ENCODE measurements around the gene SUGCT.

SUGCT gene

DNA sequence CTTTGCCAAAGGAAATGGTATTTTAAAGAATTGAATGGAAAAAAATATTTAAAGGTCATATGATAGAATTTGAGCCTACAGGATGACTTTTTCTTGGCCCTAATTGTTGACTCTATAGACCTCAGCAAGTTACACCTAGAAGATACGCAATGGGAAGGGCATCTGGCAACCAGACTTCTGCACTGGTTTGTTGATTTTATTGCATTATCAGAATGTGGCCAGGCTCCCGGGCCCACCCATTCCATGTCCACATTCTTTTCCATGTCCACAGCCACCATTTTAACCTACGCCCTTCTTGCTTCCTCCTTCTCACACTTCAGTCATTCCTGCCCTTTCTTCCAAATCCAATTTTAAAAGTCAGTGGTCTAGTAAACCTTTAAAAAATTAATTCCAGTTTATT is 738.4 kb downstream of the SUGCT start:
- H3K9ac ChIP-seq (ENCODE audit: low read depth, low read length): no peak overlapping the region
- no peak overlapping the region for H3K4me3 ChIP-seq (ENCODE audit: low read depth, low read length)
- H3K4me1 ChIP-seq (ENCODE audit: control insufficient read depth, insufficient read depth, low read length): no peaks in the 10 kb centered on the region
- 0 out of 2 replicates have a peak, but pooled peaks cover 6% of the 10 kb centered on the region for H3K9me3 ChIP-seq (ENCODE audit: control insufficient read depth, insufficient read depth, low read length)
- no peak overlapping the region for H3K27ac ChIP-seq (ENCODE audit: low read depth, low read length)
- no peaks in the 10 kb centered on the region for H3K36me3 ChIP-seq (ENCODE audit: control insufficient read depth, insufficient read depth, low read length)
- H3K27me3 ChIP-seq (ENCODE audit: control insufficient read depth, insufficient read depth, low read length): no peaks in the 10 kb centered on the region

DNA sequence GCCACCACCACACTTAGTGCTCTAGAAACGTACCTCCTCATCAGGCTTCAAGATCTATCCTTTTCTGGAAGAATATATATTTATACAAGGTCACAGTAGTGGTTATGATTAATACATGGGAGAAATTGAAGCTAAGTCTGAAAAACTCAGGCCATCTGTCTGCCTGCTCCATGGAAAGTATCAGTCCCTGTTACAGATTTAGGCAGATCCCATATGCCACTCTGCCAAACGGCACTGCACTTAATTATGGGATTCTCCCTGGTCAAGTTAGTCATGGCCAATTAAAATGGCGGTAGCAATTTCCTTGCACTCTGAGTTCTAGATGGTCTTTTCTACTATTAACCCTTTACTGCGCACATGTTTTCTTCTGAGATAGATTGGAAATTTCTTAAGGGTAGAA is 740.0 kb downstream of the SUGCT start:
- Histone ChIP-seq H3K9ac (ENCODE audit: low read depth, low read length) (no peak overlapping the region), H3K27me3 (ENCODE audit: control insufficient read depth, insufficient read depth, low read length) (no peaks in the 10 kb centered on the region), H3K9me3 (ENCODE audit: control insufficient read depth, insufficient read depth, low read length) (no peaks in the 10 kb centered on the region), H3K27ac (ENCODE audit: low read depth, low read length) (no peak overlapping the region), H3K4me3 (ENCODE audit: low read depth, low read length) (no peak overlapping the region), H3K4me1 (ENCODE audit: control insufficient read depth, insufficient read depth, low read length) (no peaks in the 10 kb centered on the region), H3K36me3 (ENCODE audit: control insufficient read depth, insufficient read depth, low read length) (no peaks in the 10 kb centered on the region)

DNA sequence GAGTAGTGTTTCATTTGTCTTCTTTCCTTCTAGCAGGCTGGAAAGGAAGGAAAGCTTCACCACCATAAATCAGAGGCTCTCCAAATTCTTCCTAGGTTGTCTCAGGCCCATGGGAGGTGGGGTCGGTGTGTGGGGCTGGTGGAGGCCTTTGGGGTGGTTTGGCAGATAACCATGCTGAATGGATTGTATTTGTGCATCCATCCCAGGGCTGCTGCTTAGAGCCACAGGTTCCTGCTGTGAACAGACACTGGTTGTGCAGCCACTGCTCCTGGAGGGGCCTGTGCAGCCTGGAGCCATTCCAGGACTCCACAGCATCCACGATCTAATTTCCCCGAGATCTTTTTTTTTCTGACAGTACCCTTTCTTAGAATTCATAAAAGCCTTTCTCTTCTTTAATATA is 741.8 kb downstream of the SUGCT start:
- no peaks in the 10 kb centered on the region for H3K36me3 ChIP-seq (ENCODE audit: control insufficient read depth, insufficient read depth, low read length)
- H3K9ac ChIP-seq (ENCODE audit: low read depth, low read length): no peak overlapping the region
- H3K4me3 ChIP-seq (ENCODE audit: low read depth, low read length): no peak overlapping the region
- no peaks in the 10 kb centered on the region for H3K27me3 ChIP-seq (ENCODE audit: control insufficient read depth, insufficient read depth, low read length)
- no peak overlapping the region for H3K27ac ChIP-seq (ENCODE audit: low read depth, low read length)
- no peaks in the 10 kb centered on the region for H3K4me1 ChIP-seq (ENCODE audit: control insufficient read depth, insufficient read depth, low read length)
- no peaks in the 10 kb centered on the region for H3K9me3 ChIP-seq (ENCODE audit: control insufficient read depth, insufficient read depth, low read length)

DNA sequence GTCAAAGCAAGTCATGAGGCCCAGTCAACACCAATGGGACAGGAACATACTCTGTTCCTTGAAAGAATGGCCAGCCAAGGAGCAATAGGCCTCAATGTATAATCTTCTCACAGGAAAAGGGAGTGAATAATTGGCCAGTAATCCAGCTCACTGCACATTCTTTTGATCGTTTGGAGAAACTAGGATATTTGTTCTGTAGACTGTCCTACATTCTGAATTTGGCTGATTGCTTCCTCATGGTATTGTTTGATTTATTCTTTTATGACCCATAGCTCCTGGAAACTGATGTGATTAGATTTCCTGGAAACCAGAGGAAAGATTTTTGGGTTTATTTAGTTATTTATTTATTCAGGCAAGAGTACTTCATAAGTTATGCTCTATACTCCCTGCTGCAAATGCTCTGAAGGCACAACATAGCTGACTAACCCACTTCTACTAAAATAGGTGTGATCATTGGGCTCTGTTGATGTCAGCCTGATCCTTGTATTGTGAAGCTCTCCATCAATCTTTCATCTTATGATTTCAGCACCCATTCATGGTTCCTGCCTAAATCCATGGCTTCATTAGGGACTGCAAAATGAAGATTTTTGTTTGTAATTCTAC is 745.2 kb downstream of the SUGCT start:
- Histone ChIP-seq H3K27ac (ENCODE audit: low read depth, low read length) (no peak overlapping the region), H3K4me1 (ENCODE audit: control insufficient read depth, insufficient read depth, low read length) (no peaks in the 10 kb centered on the region), H3K9ac (ENCODE audit: low read depth, low read length) (no peak overlapping the region), H3K36me3 (ENCODE audit: control insufficient read depth, insufficient read depth, low read length) (no peaks in the 10 kb centered on the region), H3K9me3 (ENCODE audit: control insufficient read depth, insufficient read depth, low read length) (no peaks in the 10 kb centered on the region), H3K4me3 (ENCODE audit: low read depth, low read length) (no peak overlapping the region), H3K27me3 (ENCODE audit: control insufficient read depth, insufficient read depth, low read length) (no peaks in the 10 kb centered on the region)

DNA sequence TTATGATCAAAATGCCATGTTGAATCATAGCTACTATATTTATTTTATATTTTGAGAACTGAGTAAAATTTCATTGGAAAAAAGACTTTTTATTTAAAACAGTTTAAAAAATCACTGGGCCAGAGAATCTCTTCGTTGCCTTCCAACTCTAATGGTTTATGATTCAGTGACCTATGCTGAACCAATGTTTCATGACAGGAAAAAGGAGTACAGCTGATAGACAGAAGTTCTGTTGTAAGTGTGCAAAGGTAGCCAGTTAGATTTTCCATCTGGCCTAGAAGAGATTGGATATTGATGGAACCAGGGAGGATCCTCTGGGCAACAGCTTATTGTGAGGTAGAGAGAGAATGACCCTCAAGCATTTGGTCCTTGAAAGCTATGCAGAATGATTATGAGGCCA is 745.8 kb downstream of the SUGCT start:
- no peak overlapping the region for H3K27ac ChIP-seq (ENCODE audit: low read depth, low read length)
- H3K9ac ChIP-seq (ENCODE audit: low read depth, low read length): no peak overlapping the region
- H3K4me1 ChIP-seq (ENCODE audit: control insufficient read depth, insufficient read depth, low read length): no peaks in the 10 kb centered on the region
- no peaks in the 10 kb centered on the region for H3K27me3 ChIP-seq (ENCODE audit: control insufficient read depth, insufficient read depth, low read length)
- no peak overlapping the region for H3K4me3 ChIP-seq (ENCODE audit: low read depth, low read length)
- no peaks in the 10 kb centered on the region for H3K36me3 ChIP-seq (ENCODE audit: control insufficient read depth, insufficient read depth, low read length)
- no peaks in the 10 kb centered on the region for H3K9me3 ChIP-seq (ENCODE audit: control insufficient read depth, insufficient read depth, low read length)

DNA sequence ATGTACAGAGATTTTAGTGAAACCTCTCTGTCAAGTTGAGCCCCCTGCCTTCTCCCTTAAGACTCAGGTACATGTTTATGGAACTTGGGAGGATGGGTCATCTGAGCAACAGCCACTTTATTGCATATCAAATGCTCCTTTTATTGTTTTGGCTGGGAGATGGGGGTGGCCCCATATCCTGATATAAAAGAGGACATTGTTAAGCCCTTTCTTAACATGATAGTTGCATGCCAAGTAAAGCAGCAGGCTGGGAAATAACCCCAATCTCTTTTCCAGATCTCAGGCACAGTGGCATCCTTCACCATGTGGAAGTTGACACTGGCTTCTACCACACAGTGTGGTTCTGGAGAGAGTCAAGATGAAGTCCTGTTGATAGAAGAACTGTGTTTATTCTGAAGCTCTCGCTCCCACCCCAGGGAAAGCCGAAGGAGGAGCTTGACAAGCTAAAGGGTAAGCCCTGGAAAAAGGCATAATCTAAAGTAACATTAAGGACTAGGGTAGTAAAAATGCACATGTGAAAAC is 746.7 kb downstream of the SUGCT start:
- Histone ChIP-seq H3K4me3 (ENCODE audit: low read depth, low read length) (no peak overlapping the region), H3K9me3 (ENCODE audit: control insufficient read depth, insufficient read depth, low read length) (no peaks in the 10 kb centered on the region), H3K27me3 (ENCODE audit: control insufficient read depth, insufficient read depth, low read length) (no peaks in the 10 kb centered on the region), H3K27ac (ENCODE audit: low read depth, low read length) (no peak overlapping the region), H3K9ac (ENCODE audit: low read depth, low read length) (no peak overlapping the region), H3K36me3 (ENCODE audit: control insufficient read depth, insufficient read depth, low read length) (no peaks in the 10 kb centered on the region), H3K4me1 (ENCODE audit: control insufficient read depth, insufficient read depth, low read length) (no peaks in the 10 kb centered on the region)

DNA sequence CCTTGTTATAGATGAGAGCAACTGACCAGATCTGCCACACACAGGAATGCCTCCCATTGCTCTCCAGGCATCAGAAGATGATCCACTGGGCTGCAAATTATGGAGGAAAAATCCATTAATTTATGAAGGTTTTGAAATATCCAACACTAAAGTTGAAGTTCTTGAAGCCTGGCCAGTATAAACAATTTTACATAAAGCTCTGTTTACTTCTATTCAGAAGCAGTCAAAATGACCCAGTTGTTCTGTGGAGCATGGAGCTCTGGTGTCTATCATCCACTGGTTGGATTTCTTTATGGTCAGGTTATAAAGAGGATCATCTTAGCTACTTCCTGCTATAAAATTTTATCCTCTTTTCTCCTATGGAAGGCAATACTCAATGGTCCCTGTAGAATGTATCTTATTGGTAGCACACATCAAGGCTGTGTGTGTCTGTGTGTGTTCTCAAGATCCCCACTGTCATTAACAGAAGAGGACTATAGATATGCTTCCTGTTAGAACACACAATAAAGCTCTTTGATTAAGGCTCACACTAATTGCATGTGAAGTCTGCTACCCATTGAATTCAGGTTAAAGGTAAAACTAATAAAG is 747.4 kb downstream of the SUGCT start:
- no peaks in the 10 kb centered on the region for H3K27me3 ChIP-seq (ENCODE audit: control insufficient read depth, insufficient read depth, low read length)
- H3K9me3 ChIP-seq (ENCODE audit: control insufficient read depth, insufficient read depth, low read length): no peaks in the 10 kb centered on the region
- no peak overlapping the region for H3K4me3 ChIP-seq (ENCODE audit: low read depth, low read length)
- no peaks in the 10 kb centered on the region for H3K4me1 ChIP-seq (ENCODE audit: control insufficient read depth, insufficient read depth, low read length)
- H3K36me3 ChIP-seq (ENCODE audit: control insufficient read depth, insufficient read depth, low read length): no peaks in the 10 kb centered on the region
- H3K27ac ChIP-seq (ENCODE audit: low read depth, low read length): no peak overlapping the region
- no peak overlapping the region for H3K9ac ChIP-seq (ENCODE audit: low read depth, low read length)

DNA sequence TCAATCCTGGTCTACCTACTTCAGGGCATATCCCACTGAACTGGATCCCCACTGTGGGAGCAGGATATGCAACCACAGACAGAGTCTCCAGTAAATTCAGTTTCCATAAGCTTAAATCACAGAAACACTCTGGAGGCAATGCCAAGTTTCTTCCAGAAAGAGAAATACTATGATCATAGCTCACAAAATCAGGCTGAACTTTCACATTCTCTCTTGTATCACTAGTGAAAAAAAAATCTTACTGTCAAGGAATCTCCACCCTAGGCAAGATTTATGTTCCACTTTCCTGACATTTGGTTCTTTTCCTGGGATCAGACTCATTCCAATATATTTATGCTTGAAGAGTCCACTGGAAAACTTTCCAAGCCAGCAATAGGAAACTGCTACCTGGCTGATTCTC is 749.0 kb downstream of the SUGCT start:
- no peaks in the 10 kb centered on the region for H3K9me3 ChIP-seq (ENCODE audit: control insufficient read depth, insufficient read depth, low read length)
- H3K4me1 ChIP-seq (ENCODE audit: control insufficient read depth, insufficient read depth, low read length): no peaks in the 10 kb centered on the region
- no peaks in the 10 kb centered on the region for H3K27me3 ChIP-seq (ENCODE audit: control insufficient read depth, insufficient read depth, low read length)
- H3K4me3 ChIP-seq (ENCODE audit: low read depth, low read length): no peak overlapping the region
- no peak overlapping the region for H3K27ac ChIP-seq (ENCODE audit: low read depth, low read length)
- no peak overlapping the region for H3K9ac ChIP-seq (ENCODE audit: low read depth, low read length)
- H3K36me3 ChIP-seq (ENCODE audit: control insufficient read depth, insufficient read depth, low read length): no peaks in the 10 kb centered on the region

DNA sequence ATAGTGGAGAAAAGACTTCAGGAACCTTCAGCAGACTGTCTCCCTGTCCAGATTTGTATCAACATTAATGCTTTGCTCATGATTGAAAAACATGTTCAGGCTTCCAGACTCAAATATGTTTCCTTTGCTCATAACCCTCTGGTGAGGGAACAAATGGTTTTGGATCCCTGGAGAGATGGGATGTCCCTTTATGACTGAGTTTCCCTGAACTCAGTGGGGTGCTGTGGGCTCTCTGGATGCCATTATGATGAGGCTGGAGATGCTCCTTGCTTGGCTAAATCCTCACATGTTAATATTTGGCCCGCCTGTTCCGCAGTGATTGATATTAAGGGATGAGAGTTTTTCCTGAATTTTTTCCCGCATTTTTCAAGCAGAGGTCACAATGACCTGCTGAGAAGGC is 749.4 kb downstream of the SUGCT start:
- H3K9me3 ChIP-seq (ENCODE audit: control insufficient read depth, insufficient read depth, low read length): no peaks in the 10 kb centered on the region
- no peaks in the 10 kb centered on the region for H3K4me1 ChIP-seq (ENCODE audit: control insufficient read depth, insufficient read depth, low read length)
- H3K27ac ChIP-seq (ENCODE audit: low read depth, low read length): no peak overlapping the region
- H3K9ac ChIP-seq (ENCODE audit: low read depth, low read length): no peak overlapping the region
- H3K36me3 ChIP-seq (ENCODE audit: control insufficient read depth, insufficient read depth, low read length): no peaks in the 10 kb centered on the region
- H3K27me3 ChIP-seq (ENCODE audit: control insufficient read depth, insufficient read depth, low read length): no peaks in the 10 kb centered on the region
- no peak overlapping the region for H3K4me3 ChIP-seq (ENCODE audit: low read depth, low read length)

DNA sequence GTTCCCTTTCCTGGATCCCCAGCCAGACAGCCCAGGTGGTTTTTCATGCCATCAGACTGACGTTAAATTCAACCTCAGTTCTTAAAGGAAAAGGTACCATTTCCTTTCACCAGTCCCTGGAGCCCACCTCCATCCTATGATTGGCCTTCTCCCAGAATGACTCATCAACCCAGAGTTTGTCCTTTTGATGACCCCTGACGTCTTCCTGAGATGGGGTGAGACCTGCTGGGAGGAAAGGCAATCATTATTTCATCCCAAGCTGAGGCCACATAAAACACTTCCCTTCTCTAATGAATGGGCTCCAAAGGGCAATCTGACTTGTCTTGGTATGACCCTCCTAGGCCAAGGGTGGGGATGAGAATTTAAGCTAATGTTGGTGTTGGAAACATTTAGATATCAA is 750.7 kb downstream of the SUGCT start:
- Histone ChIP-seq H3K9ac (ENCODE audit: low read depth, low read length) (no peak overlapping the region), H3K27ac (ENCODE audit: low read depth, low read length) (no peak overlapping the region), H3K9me3 (ENCODE audit: control insufficient read depth, insufficient read depth, low read length) (no peaks in the 10 kb centered on the region), H3K36me3 (ENCODE audit: control insufficient read depth, insufficient read depth, low read length) (no peaks in the 10 kb centered on the region), H3K4me1 (ENCODE audit: control insufficient read depth, insufficient read depth, low read length) (no peaks in the 10 kb centered on the region), H3K27me3 (ENCODE audit: control insufficient read depth, insufficient read depth, low read length) (no peaks in the 10 kb centered on the region), H3K4me3 (ENCODE audit: low read depth, low read length) (no peak overlapping the region)

DNA sequence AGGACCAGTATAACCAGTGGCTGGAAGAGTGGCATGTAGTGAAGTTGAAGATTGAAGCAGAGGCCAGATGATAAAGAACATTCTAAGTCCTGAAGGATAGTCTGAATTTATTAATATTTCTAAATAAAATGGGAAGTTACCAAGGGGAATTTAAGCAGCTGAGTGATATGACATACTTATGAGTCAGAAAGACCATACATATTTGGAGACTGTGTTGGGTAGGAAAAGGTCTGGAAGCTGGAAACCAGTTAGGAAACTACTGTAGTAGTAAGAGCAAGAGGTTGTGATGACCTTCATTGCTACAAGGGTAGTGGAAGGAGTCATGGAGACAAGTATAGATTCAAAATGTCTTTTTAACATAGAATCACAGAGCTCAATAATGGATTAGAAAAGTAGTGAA is 752.3 kb downstream of the SUGCT start:
- H3K27me3 ChIP-seq (ENCODE audit: control insufficient read depth, insufficient read depth, low read length): no peaks in the 10 kb centered on the region
- no peaks in the 10 kb centered on the region for H3K36me3 ChIP-seq (ENCODE audit: control insufficient read depth, insufficient read depth, low read length)
- H3K9me3 ChIP-seq (ENCODE audit: control insufficient read depth, insufficient read depth, low read length): peaks cover 2% of the 10 kb centered on the region; the same call in 1 of the 2 replicates
- H3K9ac ChIP-seq (ENCODE audit: low read depth, low read length): no peak overlapping the region
- no peak overlapping the region for H3K27ac ChIP-seq (ENCODE audit: low read depth, low read length)
- H3K4me1 ChIP-seq (ENCODE audit: control insufficient read depth, insufficient read depth, low read length): no peaks in the 10 kb centered on the region
- no peak overlapping the region for H3K4me3 ChIP-seq (ENCODE audit: low read depth, low read length)
